ENCODE data around the gene DLG2. TPM values are rescaled to one million over a fixed set of nuclear protein-coding genes. Genes with fewer than 3 reads are reported as not detected.

The DLG2 gene
- total and polyA plus RNA-seq, 2 of the 4 experiments (the other 2 are of a cell fraction): 0.31 to 0.36 TPM

DNA sequence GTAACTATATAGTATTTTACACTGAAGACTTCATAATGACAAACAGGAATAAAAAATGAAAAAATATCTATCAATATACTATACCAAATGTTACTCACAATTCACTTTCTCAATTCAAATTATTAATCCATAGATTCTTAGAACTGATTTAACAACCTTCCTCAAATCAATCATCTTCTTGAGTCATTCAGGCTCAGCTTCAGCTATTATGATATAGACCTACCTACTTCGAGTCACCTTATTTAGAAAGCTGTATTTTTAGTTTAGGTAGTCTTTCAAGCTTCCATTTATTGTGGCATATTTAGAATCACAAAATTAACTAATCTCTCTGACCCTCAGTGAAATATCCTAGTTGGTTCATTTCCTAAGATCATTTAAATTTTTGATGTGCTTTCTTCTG lies 29.6 kb upstream of the DLG2 start:
- peaks cover 6% of the 10 kb centered on the region for H3K36me3 ChIP-seq (ENCODE audit: control insufficient read depth, insufficient read depth, low read length)
- H3K4ac ChIP-seq (ENCODE audit: low read depth, low read length): no peak overlapping the region
- H2BK15ac ChIP-seq (ENCODE audit: low read depth, low read length): no peak overlapping the region
- ATAC-seq (ENCODE audit: low read depth) (no peak), DNase-seq (no peak)
- H2AK5ac ChIP-seq (ENCODE audit: low read depth, low read length): no peak overlapping the region
- no CpG with 5 or more reads among the region's 1 CpG for WGBS, 2 experiments (ENCODE audit: extremely low coverage in 2 of 2, insufficient read length in 1 of 2)
- no peaks in the 10 kb centered on the region for H3K9me1 ChIP-seq (ENCODE audit: insufficient read depth, low read length)
- no peak overlapping the region for H2BK20ac ChIP-seq (ENCODE audit: low read depth, low read length)
- peaks cover 0 to 27% of the 10 kb centered on the region in 2 experiments; a peak in 3 of 4 replicates for H3K79me1 ChIP-seq (ENCODE audit: low read depth in 1 of 2, low read length in 2 of 2)
- ChIA-PET POLR2A (ENCODE audit: unreplicated experiment) (no interaction called here), CTCF (no interaction called here)
- no peak overlapping the region for H3K56ac ChIP-seq (ENCODE audit: extremely low read depth, insufficient read depth, low read length)
- intact Hi-C loops (cut with micrococcal nuclease): no loop called here
- no peak overlapping the region for H3K23ac ChIP-seq (ENCODE audit: low read depth, low read length)
- in situ Hi-C loops (cut with MboI; ENCODE audit: low sequenced_read_pairs): no loop called here
- no peak overlapping the region for H2AK9ac ChIP-seq (replicated peaks; ENCODE audit: low read depth, low read length, poor library complexity)
- no peak overlapping the region for H2BK120ac ChIP-seq (ENCODE audit: low read depth, low read length)
- H3K27me3 ChIP-seq (ENCODE audit: control insufficient read depth, insufficient read depth, low read length): no peaks in the 10 kb centered on the region
- H3K14ac ChIP-seq (replicated peaks; ENCODE audit: low read depth, low read length): no peak overlapping the region
- H3K9me3 ChIP-seq (ENCODE audit: control insufficient read depth, insufficient read depth, low read length): no peaks in the 10 kb centered on the region
- H4K91ac ChIP-seq (ENCODE audit: insufficient read depth, low read depth, low read length): no peak overlapping the region
- no TSS peak for BruUV-seq (replicated peaks)
- dilution Hi-C loops (cut with HindIII; ENCODE audit: low sequenced_read_pairs, unreplicated experiment): no loop called here
- H3K4me1 ChIP-seq (ENCODE audit: control insufficient read depth, insufficient read depth, low read length): no peaks in the 10 kb centered on the region
- H4K20me1 ChIP-seq (ENCODE audit: insufficient read depth, low read length): peaks cover 24% of the 10 kb centered on the region; the same call in 1 of the 2 replicates
- H4K8ac ChIP-seq (ENCODE audit: low read depth in 2 of 2, low read length in 2 of 2): no peak overlapping the region
- H3K27ac ChIP-seq (ENCODE audit: insufficient read depth, low read length): no peak overlapping the region
- no peak overlapping the region for H3K4me3 ChIP-seq (ENCODE audit: insufficient read depth, low read depth, low read length)
- no peak overlapping the region for H2AFZ ChIP-seq (replicated peaks; ENCODE audit: low read length, poor library complexity)
- H3K4me2 ChIP-seq (ENCODE audit: low read depth, low read length): no peak overlapping the region
- H3K18ac ChIP-seq (ENCODE audit: low read depth, low read length): no peak overlapping the region
- no peak overlapping the region for H2BK5ac ChIP-seq (ENCODE audit: low read depth, low read length, poor library complexity, severe bottlenecking)
- TF ChIP-seq MXI1 (IDR thresholded peaks at IDR 0.05; ENCODE audit: borderline replicate concordance, low read depth, low read length): no peak
- no peak for TF ChIP-seq USF2 (IDR thresholded peaks at IDR 0.05; ENCODE audit: low read depth, low read length)
- no peak for TF ChIP-seq MAZ (IDR thresholded peaks at IDR 0.05; ENCODE audit: borderline replicate concordance, low read depth, low read length)
- no peak for TF ChIP-seq RCOR1 (IDR thresholded peaks at IDR 0.05; ENCODE audit: insufficient replicate concordance, low read length)
- no peak for TF ChIP-seq BHLHE40 (IDR thresholded peaks at IDR 0.05; ENCODE audit: low read depth, low read length)
- no peak for TF ChIP-seq POLR2A (IDR thresholded peaks at IDR 0.05; ENCODE audit: low read depth, low read length)
- TF ChIP-seq ELK1 (IDR thresholded peaks at IDR 0.05; ENCODE audit: borderline replicate concordance, low read depth, low read length): no peak
- TF ChIP-seq CEBPB (IDR thresholded peaks at IDR 0.05; ENCODE audit: low read depth, low read length): no peak
- no peak for TF ChIP-seq MAFK (IDR thresholded peaks at IDR 0.05; ENCODE audit: low read depth, low read length)
- no peak for TF ChIP-seq RAD21 (IDR thresholded peaks at IDR 0.05; ENCODE audit: low read length)
- TF ChIP-seq SMC3 (IDR thresholded peaks at IDR 0.05; ENCODE audit: low read depth, low read length): no peak
- TF ChIP-seq RFX5 (IDR thresholded peaks at IDR 0.05; ENCODE audit: low read depth, low read length): no peak
- H3K9ac ChIP-seq (ENCODE audit: low read depth, low read length): no peak overlapping the region
- no peak overlapping the region for H4K5ac ChIP-seq (ENCODE audit: low read depth, low read length)

Data from IMR-90 (cell line).